Psoas muscle (tissue), 8 donors: ENCODE measurements around the gene CLASRP. TPM values are rescaled to one million over a fixed set of nuclear protein-coding genes. Genes with fewer than 3 reads are reported as not detected.
A peak's percentile ranks its signal among the peaks of the same experiment; 100 is the strongest.

Source experiments
- ATAC-seq, 4 donors: fragments of 200-7000 bp; cut with Tn5 transposase; one replicate each; pipeline ENCODE4 v1.9.1; 2020; ENCODE audit warnings: moderate library complexity in 3 of 4, mild to moderate bottlenecking in 2 of 4
- DNase-seq, 2 donors: peaks; one replicate each; pipeline ENCODE4 v3.0.0-alpha.2; 2020
- H3K27ac ChIP-seq: fragments of 200-600 bp; one replicate; pipeline ENCODE4 v1.8.0; 2022
- H3K27me3 ChIP-seq, 3 donors: fragments of 200-600 bp in 1 of 3; one replicate each; pipeline versions ENCODE4 v1.6.1 to v1.8.0; 2013 to 2022; ENCODE audit warnings: low read length in 2 of 3, mild to moderate bottlenecking in 2 of 3, moderate library complexity in 1 of 3; ENCODE audit not compliant: insufficient read depth in 3 of 3
- H3K36me3 ChIP-seq, 2 donors: fragments of 200-600 bp in 1 of 2; one replicate each; pipeline versions ENCODE4 v1.6.1 to v1.8.0; 2013 to 2022; ENCODE audit warnings: low read depth in 1 of 2, mild to moderate bottlenecking in 1 of 2, moderate library complexity in 1 of 2; ENCODE audit not compliant: insufficient read depth in 1 of 2
- H3K4me1 ChIP-seq: fragments of 200-600 bp; one replicate; pipeline ENCODE4 v1.8.0; 2022
- H3K4me3 ChIP-seq: fragments of 200-600 bp; one replicate; pipeline ENCODE4 v1.8.0; 2022; ENCODE audit warnings: mild to moderate bottlenecking
- H3K9me3 ChIP-seq: fragments of 200-600 bp; one replicate; pipeline ENCODE4 v1.8.0; 2022
- WGBS, 3 donors: extraction: QIAGEN DNeasy Blood & Tissue Kit; methylation state at CpG; one replicate each; pipeline versions ENCODE4 v1.1.6 to v1.1.7; 2013; 5-methylcytosine and 5-hydroxymethylcytosine counted together
- intact Hi-C, 2 donors: fragments of 100-400 bp; cut with DNase I; formaldehyde crosslinking; loops; one replicate each; pipeline versions ENCODE4 v1.11.0 to v1.14.2; 2022
- polyA plus RNA-seq, 3 donors: library from polyadenylated mRNA; stranded (reverse); fragments of 200-250 nt; gene quantifications; one replicate each; pipeline ENCODE4 v1.2.3, GENCODE V29; 2013
- total RNA-seq, 4 donors: library from RNA; stranded (reverse); fragmentation: NEBNext Ultra II Directional in 2 of 4; extraction: Animal tissue kit (Norgen Biotek cat#: 25700) in 2 of 4; gene quantifications; one replicate each; pipeline versions ENCODE4 v1.2.1 to v1.2.4, GENCODE V29; 2021 to 2023
- TF ChIP-seq, protein P1 (sequence below): fragments of 200-600 bp; IDR thresholded peaks from one replicate; pipeline ENCODE4 v1.8.0; 2022; ENCODE audit warnings: antibody characterized with exemption
- donor health status: healthy with polysubstance abuse.
- donor health status: DM: no; HTN: no; CAD: no; lungs with moderate emphysema.
- donor health status: Bipolar disorder and iron deficiency.
- donor health status: healthy.
- donor health status: DM: yes; HTN: yes; CAD: no.
- donor health status: DM: no; HTN: no; CAD: no.
- donor health status: DM: no; HTN: no; CAD: no.
- donor health status: DM: yes; HTN: yes; CAD: no.

The CLASRP gene
- total and polyA plus RNA-seq, 7 donors, result 30.8 to 65.9 (median 37.4) TPM

DNA sequence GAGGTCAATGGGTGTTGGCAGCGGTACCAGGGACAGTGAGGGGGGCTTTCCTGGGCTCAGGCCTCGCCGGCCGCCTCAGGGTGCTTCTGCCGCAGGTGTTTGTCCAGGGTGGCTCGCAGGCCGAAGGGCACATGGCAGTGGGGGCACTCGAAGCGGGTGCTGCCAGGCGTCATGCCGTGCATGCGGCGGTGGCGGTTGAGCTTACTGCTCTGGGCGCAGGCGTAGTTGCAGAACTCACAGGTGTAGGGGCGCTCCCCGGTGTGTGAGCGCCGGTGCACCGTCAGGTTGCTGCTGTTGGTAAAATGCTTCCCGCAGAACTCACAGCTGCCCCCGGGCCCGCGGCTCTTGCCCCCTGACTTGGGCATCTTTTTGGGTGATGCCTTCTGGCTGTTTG lies 32.7 kb downstream of the CLASRP start:
- H3K4me3 ChIP-seq, result no peak overlapping the region
- ATAC-seq (no peak), DNase-seq (no peak)
- WGBS, 3 donors, result 91 to 92% (median 91%) methylated on average over 22 to 25 of the region's 25 CpGs
- H3K36me3 ChIP-seq, result peaks cover 0 to 59% of the 10 kb centered on the region in 2 donors
- peaks cover under 1% of the 10 kb centered on the region for H3K4me1 ChIP-seq
- intact Hi-C loops, result no loop called here
- TF ChIP-seq, protein P1, sequence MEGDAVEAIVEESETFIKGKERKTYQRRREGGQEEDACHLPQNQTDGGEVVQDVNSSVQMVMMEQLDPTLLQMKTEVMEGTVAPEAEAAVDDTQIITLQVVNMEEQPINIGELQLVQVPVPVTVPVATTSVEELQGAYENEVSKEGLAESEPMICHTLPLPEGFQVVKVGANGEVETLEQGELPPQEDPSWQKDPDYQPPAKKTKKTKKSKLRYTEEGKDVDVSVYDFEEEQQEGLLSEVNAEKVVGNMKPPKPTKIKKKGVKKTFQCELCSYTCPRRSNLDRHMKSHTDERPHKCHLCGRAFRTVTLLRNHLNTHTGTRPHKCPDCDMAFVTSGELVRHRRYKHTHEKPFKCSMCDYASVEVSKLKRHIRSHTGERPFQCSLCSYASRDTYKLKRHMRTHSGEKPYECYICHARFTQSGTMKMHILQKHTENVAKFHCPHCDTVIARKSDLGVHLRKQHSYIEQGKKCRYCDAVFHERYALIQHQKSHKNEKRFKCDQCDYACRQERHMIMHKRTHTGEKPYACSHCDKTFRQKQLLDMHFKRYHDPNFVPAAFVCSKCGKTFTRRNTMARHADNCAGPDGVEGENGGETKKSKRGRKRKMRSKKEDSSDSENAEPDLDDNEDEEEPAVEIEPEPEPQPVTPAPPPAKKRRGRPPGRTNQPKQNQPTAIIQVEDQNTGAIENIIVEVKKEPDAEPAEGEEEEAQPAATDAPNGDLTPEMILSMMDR, result no peak
- H3K27ac ChIP-seq, result no peak overlapping the region
- no peaks in the 10 kb centered on the region for H3K27me3 ChIP-seq
- H3K9me3 ChIP-seq, result no peaks in the 10 kb centered on the region

DNA sequence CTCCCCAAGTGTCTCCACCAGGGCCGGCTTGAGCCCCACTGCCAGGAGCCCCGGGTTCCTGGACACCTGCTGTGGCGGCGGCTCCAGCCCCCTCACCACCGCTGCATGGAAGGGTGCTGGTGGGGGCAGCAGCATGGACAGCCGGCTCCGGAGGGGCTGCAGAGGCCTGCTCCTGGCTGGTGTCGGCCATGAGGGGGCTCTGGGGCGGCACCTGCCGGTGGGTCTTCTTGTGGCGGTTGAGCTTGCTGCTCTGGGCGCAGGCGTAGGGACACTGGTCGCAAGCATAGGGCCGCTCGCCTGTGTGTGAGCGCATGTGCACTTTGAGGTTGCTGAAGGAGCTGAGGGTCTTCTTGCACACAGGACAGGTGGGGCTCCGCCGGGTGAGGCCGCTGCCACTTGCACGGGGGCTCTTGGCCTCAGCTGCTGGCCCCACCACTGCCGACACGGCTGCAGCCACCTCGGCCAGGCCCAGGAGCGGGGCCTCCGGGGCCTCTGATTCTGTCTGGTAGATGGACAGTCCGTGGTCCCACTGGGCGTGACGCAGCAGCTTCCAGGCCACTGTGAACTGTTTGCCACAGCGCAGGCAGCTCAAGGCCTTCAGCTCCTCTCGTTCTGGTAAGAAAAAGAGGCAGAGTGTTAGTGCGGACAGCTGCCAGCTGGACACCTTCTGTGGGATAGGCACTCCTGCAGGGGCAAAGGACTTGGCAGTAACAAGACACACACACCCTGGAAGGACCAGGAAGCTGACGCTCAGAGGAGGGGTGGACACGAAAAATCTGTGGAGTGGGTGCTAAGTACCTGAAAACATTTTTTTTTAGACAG lies 33.3 kb downstream of the CLASRP start:
- intact Hi-C loops, result no loop called here
- H3K36me3 ChIP-seq, result peaks cover 0 to 53% of the 10 kb centered on the region in 2 donors

DNA sequence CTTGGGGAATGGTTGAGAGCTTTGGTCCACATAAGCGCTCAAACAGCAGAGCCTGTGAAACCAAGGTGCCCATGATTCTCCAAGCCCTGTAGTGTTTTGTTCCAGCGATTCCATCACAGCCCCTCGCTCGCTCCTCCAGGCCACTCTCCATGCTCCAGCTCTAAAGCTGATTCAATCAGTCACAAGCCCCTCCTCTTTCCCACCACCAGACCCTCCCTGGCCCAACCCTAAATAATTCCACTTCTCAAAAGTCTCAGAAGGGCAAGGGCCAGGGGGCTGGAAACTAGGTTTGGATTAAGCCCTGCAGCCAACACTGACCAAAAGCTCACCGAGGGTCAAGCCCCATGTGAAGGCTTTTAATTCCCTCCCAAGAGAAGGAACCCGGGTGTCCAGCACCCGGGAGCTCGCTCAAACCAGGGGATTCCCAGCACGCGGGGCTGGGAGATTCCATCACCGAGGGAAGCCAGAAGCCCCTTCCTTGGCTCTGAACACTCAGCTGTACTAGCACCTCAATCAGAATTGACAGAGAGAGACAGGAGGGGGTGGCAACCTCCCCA lies 36.0 kb downstream of the CLASRP start:
- WGBS, 3 donors, result 53 to 59% (median 54%) methylated on average over 11 of the region's 11 CpGs
- H3K9me3 ChIP-seq, result no peaks in the 10 kb centered on the region
- ATAC-seq, result no peak
- TF ChIP-seq, protein P1, result no peak
- H3K36me3 ChIP-seq, result peaks cover 0 to 26% of the 10 kb centered on the region in 2 donors
- H3K27ac ChIP-seq, result no peak overlapping the region
- intact Hi-C loops, result no loop called here
- no peaks in the 10 kb centered on the region for H3K27me3 ChIP-seq
- peak overlapping the region; percentile 67 for H3K4me3 ChIP-seq
- peaks cover 12% of the 10 kb centered on the region for H3K4me1 ChIP-seq
- DNase-seq, result no peak

More for the DNA sequence above, 33.3 kb downstream of the CLASRP start:
- WGBS, 3 donors, result 77 to 79% (median 78%) methylated on average over 28 to 34 of the region's 34 CpGs
- DNase-seq, result no peak
- no peak overlapping the region for H3K4me3 ChIP-seq
- peaks cover 5% of the 10 kb centered on the region for H3K4me1 ChIP-seq
- no peak overlapping the region for H3K27ac ChIP-seq
- H3K9me3 ChIP-seq, result no peaks in the 10 kb centered on the region
- TF ChIP-seq, protein P1, result no peak
- H3K27me3 ChIP-seq, result no peaks in the 10 kb centered on the region
- ATAC-seq, result no peak

DNA sequence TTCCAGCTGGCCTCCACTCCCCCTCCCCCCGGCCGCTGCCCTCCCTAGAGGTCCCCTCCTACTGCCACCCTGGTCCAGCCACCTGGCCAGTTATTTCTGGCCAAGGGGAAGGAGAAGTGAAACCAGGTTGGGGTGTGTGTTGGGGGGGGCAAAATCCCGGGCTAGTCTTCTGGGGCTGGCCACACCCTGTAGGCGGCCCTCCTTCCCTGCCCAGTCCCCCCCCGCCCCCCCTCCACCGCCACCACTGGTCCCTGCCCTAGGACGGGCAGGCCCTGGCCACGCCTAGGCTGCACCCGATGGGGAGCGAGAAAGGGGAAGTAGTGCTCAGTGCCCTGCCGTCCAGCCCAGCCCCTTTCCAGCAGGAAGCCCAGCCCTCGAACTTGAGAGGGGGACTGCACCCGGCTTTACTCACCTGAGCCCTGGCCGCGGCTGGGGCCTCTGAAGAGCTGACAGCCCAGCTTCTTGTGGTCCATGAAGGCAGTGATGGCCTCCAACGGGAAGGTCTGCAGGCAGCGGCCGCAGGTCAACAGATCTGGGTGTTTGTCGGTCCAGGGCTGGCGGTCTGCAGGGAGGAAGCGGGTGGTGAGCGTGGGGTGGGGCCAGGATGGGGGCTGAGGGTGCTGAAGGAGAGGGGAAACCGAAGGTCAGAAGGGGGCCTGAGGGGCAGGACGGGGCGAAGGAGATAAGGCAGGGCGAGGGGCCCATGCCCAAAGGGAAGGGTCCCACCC lies 36.6 kb downstream of the CLASRP start:
- no peaks in the 10 kb centered on the region for H3K27me3 ChIP-seq
- intact Hi-C loops, result no loop called here
- H3K4me1 ChIP-seq, result peaks cover 18% of the 10 kb centered on the region
- DNase-seq, result peak; percentile 73 to 84
- peak overlapping the region; percentile 67 for H3K4me3 ChIP-seq
- peaks cover 0 to 20% of the 10 kb centered on the region in 2 donors for H3K36me3 ChIP-seq
- TF ChIP-seq, protein P1, result no peak
- peak overlapping the region; percentile 41 for H3K27ac ChIP-seq
- 20 to 27% (median 24%) methylated on average over 18 to 26 of the region's 26 CpGs for WGBS, 3 donors
- peak in 3 of 4 donors; percentile 17 to 23 (median 21) for ATAC-seq
- no peaks in the 10 kb centered on the region for H3K9me3 ChIP-seq
